Measurements from ENCODE around the gene HBG1. TPM values are rescaled to one million over a fixed set of nuclear protein-coding genes. Genes with fewer than 3 reads are reported as not detected.

HBG1 gene
- total RNA-seq, result not detected in 2 replicates

GRCh38 chr11:5249807-5250396 is at the start of gene HBG1:
HBG1 (minus strand) TSS chr11:5249857; CDS start chr11:5249804, 53 bp downstream.

GRCh38 chr11:5269715-5270147 is 20.1 kb upstream of the HBG1 start, which contains the start of gene HBE1:
HBE1 (minus strand) TSS chr11:5269945; CDS start chr11:5269890, 55 bp downstream.

GRCh38 chr11:5254646-5255413 is 5.2 kb upstream of the HBG1 start, which contains the start of gene HBG2:
HBG2 (minus strand) TSS chr11:5254781; CDS start chr11:5254728, 53 bp downstream.

GRCh38 chr11:5234381-5234834 is 15.2 kb downstream of the HBG1 start, which contains the start of gene HBD:
HBD (minus strand) TSS chr11:5234483; CDS start chr11:5234433, 50 bp downstream.

GRCh38 chr11:5226732-5227310 is 22.8 kb downstream of the HBG1 start, which contains the start of gene HBB:
HBB (minus strand) TSS chr11:5227071; CDS start chr11:5227021, 50 bp downstream.

GRCh38 chr11:5200582-5200981 is 49.1 kb downstream of the HBG1 start, which contains the start of gene OR51V1:
OR51V1 (minus strand) TSS chr11:5200682; CDS start chr11:5200682, 0 bp downstream.

Other genes starting within 250 kb of the HBG1 start
- not detected in 2 replicates for gene OR52J3, start 203.3 kb downstream of the HBG1 start, total RNA-seq
- gene OR52E2, start 190.2 kb downstream of the HBG1 start, total RNA-seq, result not detected in 2 replicates
- not detected in 2 replicates for gene OR52E1, start 180.3 kb downstream of the HBG1 start, total RNA-seq
- not detected in 2 replicates for gene OR52A5, start 111.5 kb downstream of the HBG1 start, total RNA-seq
- gene OR52A1, start 95.1 kb downstream of the HBG1 start, total RNA-seq, result not detected in 2 replicates
- not detected in 2 replicates for gene OR51V1, start 49.2 kb downstream of the HBG1 start, total RNA-seq
- gene HBB, start 22.8 kb downstream of the HBG1 start, total RNA-seq, result not detected in 2 replicates
- 0.19 TPM in 1 of 2 replicates, not detected in the other for gene HBD, start 15.4 kb downstream of the HBG1 start, total RNA-seq
- gene HBG2, start 4.9 kb upstream of the HBG1 start, total RNA-seq, result not detected in 2 replicates
- gene HBE1, start 20.1 kb upstream of the HBG1 start, total RNA-seq, result not detected in 2 replicates
- not detected in 2 replicates for gene OR51B4, start 52.1 kb upstream of the HBG1 start, total RNA-seq
- gene OR51B2, start 74.4 kb upstream of the HBG1 start, total RNA-seq, result 0.28 TPM in 1 of 2 replicates, not detected in the other
- 0.28 TPM in 1 of 2 replicates, not detected in the other for gene OR51B5, start 93.7 kb upstream of the HBG1 start, total RNA-seq
- not detected in 2 replicates for gene OR51B6, start 101.7 kb upstream of the HBG1 start, total RNA-seq
- gene OR51M1, start 134.0 kb upstream of the HBG1 start, total RNA-seq, result not detected in 2 replicates
- gene OR51Q1, start 172.3 kb upstream of the HBG1 start, total RNA-seq, result not detected in 2 replicates
- gene OR51I1, start 191.7 kb upstream of the HBG1 start, total RNA-seq, result 0.28 TPM in 1 of 2 replicates, not detected in the other
- not detected in 2 replicates for gene OR51I2, start 199.5 kb upstream of the HBG1 start, total RNA-seq
- not detected in 2 replicates for gene OR52D1, start 238.8 kb upstream of the HBG1 start, total RNA-seq

All from regular cardiac myocyte (primary cell).